A673 (cell line): Measurements from ENCODE around the gene SRPX2.

Source experiments
- EZH2 ChIP-seq: fragments of 200-600 bp; sonication (generic); IDR thresholded peaks from 2 replicates; pipeline ENCODE4 v1.6.1; 2017; ENCODE audit warnings: borderline replicate concordance, low read depth, mild to moderate bottlenecking, mixed read lengths, antibody characterized with exemption, low read length; ENCODE audit not compliant: poor library complexity, severe bottlenecking
- TF ChIP-seq, protein P1 (sequence below): fragments of 300-800, 200-600 bp; sonication (generic); conservative IDR thresholded peaks from 2 replicates; pipeline ENCODE4 v1.5.1; 2017; ENCODE audit warnings: low read depth, mild to moderate bottlenecking, antibody characterized with exemption, low read length, moderate library complexity, mixed read lengths

DNA sequence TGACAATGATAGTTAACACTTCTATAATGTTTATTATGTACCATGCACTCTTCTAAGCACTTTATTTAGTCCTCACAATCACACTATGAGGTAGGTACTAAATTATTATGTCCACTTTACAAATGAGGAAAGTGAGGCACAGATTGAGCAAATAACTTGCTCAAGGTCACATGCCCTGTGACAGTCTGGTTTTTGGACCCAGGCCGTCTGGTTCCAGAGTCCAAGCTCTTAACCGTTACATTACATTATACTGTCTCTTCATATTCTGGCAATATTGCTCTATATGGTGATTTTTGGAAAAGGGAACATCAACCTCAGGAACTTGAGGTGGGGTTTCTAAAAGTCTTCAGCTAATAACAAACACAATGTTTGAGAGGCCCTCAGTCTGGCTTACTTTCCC is 75.1 kb downstream of the SRPX2 start:
- TF ChIP-seq, protein P1, sequence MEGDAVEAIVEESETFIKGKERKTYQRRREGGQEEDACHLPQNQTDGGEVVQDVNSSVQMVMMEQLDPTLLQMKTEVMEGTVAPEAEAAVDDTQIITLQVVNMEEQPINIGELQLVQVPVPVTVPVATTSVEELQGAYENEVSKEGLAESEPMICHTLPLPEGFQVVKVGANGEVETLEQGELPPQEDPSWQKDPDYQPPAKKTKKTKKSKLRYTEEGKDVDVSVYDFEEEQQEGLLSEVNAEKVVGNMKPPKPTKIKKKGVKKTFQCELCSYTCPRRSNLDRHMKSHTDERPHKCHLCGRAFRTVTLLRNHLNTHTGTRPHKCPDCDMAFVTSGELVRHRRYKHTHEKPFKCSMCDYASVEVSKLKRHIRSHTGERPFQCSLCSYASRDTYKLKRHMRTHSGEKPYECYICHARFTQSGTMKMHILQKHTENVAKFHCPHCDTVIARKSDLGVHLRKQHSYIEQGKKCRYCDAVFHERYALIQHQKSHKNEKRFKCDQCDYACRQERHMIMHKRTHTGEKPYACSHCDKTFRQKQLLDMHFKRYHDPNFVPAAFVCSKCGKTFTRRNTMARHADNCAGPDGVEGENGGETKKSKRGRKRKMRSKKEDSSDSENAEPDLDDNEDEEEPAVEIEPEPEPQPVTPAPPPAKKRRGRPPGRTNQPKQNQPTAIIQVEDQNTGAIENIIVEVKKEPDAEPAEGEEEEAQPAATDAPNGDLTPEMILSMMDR, result no peak
- no peak for TF ChIP-seq EZH2
